K562 (cell line): ENCODE data around the gene METTL22. TPM values are rescaled to one million over a fixed set of nuclear protein-coding genes. Genes with fewer than 3 reads are reported as not detected.

Experiments
- CHCHD3 ChIP-seq: fragments of 250-450 bp; sonication (Bioruptor Pico); IDR thresholded peaks from 2 replicates; pipeline ENCODE4 v2.1.2; 2022; ENCODE audit warnings: mild to moderate bottlenecking
- CUX1 ChIP-seq: fragments of 200-800 bp; sonication (Bioruptor generic); IDR thresholded peaks from 2 replicates; pipeline ENCODE4 v1.6.1; 2016; ENCODE audit warnings: missing genetic modification characterization, missing compliant biosample characterization
- DNMT1 ChIP-seq: fragments of 450-650 bp; IDR thresholded peaks from 2 replicates; pipeline ENCODE4 v1.6.1; 2016; ENCODE audit warnings: antibody characterized with exemption, mild to moderate bottlenecking
- EHMT2 ChIP-seq: fragments of 450-650 bp; IDR thresholded peaks from 2 replicates; pipeline ENCODE4 v1.6.1; 2018; ENCODE audit warnings: antibody characterized with exemption
- FOXP4 ChIP-seq: sonication (generic); formaldehyde crosslinking; IDR thresholded peaks from 2 replicates; pipeline ENCODE4 v1.8.0; 2022; ENCODE audit warnings: mild to moderate bottlenecking, missing genetic modification reagents, borderline replicate concordance
- GABPB1 ChIP-seq: sonication (generic); formaldehyde crosslinking; IDR thresholded peaks from 2 replicates; pipeline ENCODE4 v1.8.0; 2022; ENCODE audit warnings: mild to moderate bottlenecking, missing genetic modification reagents
- MYNN ChIP-seq, 2 experiments: sonication (generic); formaldehyde crosslinking in 1 of 2; IDR thresholded peaks; 2 replicates each; pipeline versions ENCODE4 v1.5.0 to v1.6.1; 2016 to 2020; ENCODE audit warnings: antibody characterized with exemption in 1 of 2, missing genetic modification reagents in 1 of 2
- NCOA6 ChIP-seq: fragments of 450-650 bp; IDR thresholded peaks from 2 replicates; pipeline ENCODE4 v1.6.1; 2017; ENCODE audit warnings: mild to moderate bottlenecking
- NFXL1 ChIP-seq: fragments of 450-650 bp; formaldehyde crosslinking; IDR thresholded peaks from 2 replicates; pipeline ENCODE4 v1.4.0; 2021; ENCODE audit warnings: mild to moderate bottlenecking
- PYGO2 ChIP-seq: fragments of 450-650 bp; IDR thresholded peaks from 2 replicates; pipeline ENCODE4 v1.6.1; 2016; ENCODE audit warnings: mild to moderate bottlenecking, missing genetic modification characterization, moderate library complexity, missing compliant biosample characterization
- SP2 ChIP-seq: IDR thresholded peaks from 2 replicates; pipeline ENCODE4 v1.6.1; 2011; ENCODE audit warnings: mild to moderate bottlenecking, low read depth, low read length, moderate library complexity; ENCODE audit not compliant: poor library complexity, severe bottlenecking; ENCODE audit errors: extremely low read depth
- SRSF3 ChIP-seq: fragments of 200-400 bp; formaldehyde crosslinking; IDR thresholded peaks from 2 replicates; pipeline ENCODE4 v1.6.1; 2016; ENCODE audit warnings: mild to moderate bottlenecking, low read length, moderate library complexity; ENCODE audit not compliant: insufficient read depth
- TAL1 ChIP-seq: fragments of 450-650 bp; IDR thresholded peaks from 2 replicates; pipeline ENCODE4 v1.6.1; 2016; ENCODE audit warnings: mild to moderate bottlenecking
- TCF3 ChIP-seq: sonication (generic); formaldehyde crosslinking; IDR thresholded peaks from 2 replicates; pipeline ENCODE4 v1.4.0; 2020; ENCODE audit warnings: mild to moderate bottlenecking, missing genetic modification reagents
- TFAM ChIP-seq: fragments of 250-450 bp; sonication (Bioruptor Pico); conservative IDR thresholded peaks from 2 replicates; pipeline ENCODE4 v1.5.0; 2021; ENCODE audit warnings: mild to moderate bottlenecking, moderate library complexity
- WHSC1 ChIP-seq: IDR thresholded peaks from one replicate; pipeline ENCODE4 v1.6.1; 2012; ENCODE audit warnings: low read length, control low read depth, inconsistent platforms
- ZNF253 ChIP-seq: fragments of 250-450 bp; sonication (Bioruptor Pico); conservative IDR thresholded peaks from 2 replicates; pipeline ENCODE4 v1.6.1; 2021; ENCODE audit warnings: mild to moderate bottlenecking
- ZSCAN32 ChIP-seq: fragments of 450-650 bp; formaldehyde crosslinking; IDR thresholded peaks from 2 replicates; pipeline ENCODE4 v1.4.0; 2020; ENCODE audit warnings: mild to moderate bottlenecking, moderate library complexity
- polyA plus RNA-seq, 8 experiments: library from polyadenylated mRNA; depleted of rRNA in 4 of 8; stranded (reverse) in 5 of 8; unstranded in 3 of 8; fragments of >200 nt; fragmentation: Nextera tagmentation in 2 of 8; fragmentation: Illumina TruSeq in 1 of 8; extraction: Ambion mirVana in 2 of 8; extraction: Trizol in 1 of 8; gene quantifications; 2 replicates each; pipeline versions ENCODE4 v1.2.1 to v1.2.3, GENCODE V29; 2011 to 2014; ENCODE audit warnings: inconsistent platforms in 1 of 8, missing spikeins in 1 of 8
- total RNA-seq, 7 experiments: library from RNA; depleted of rRNA in 6 of 7; stranded (reverse); fragments of >200 nt in 6 of 7; fragmentation: Illumina TruSeq in 2 of 7; extraction: Trizol in 2 of 7; gene quantifications; 2 replicates each; pipeline versions ENCODE4 v1.2.1 to v1.2.3, GENCODE V29; 2011 to 2021; ENCODE audit warnings: low replicate concordance in 1 of 7
- TF ChIP-seq, protein P1 (sequence below): fragments of 250-450 bp; sonication (Bioruptor Pico); IDR thresholded peaks from 2 replicates; pipeline ENCODE4 v1.8.0; 2021; ENCODE audit warnings: moderate library complexity, mild to moderate bottlenecking, inconsistent platforms
- TF ChIP-seq, protein P2 (sequence below): fragments of 450-650 bp; conservative IDR thresholded peaks from 2 replicates; pipeline ENCODE4 v1.6.1; 2016; ENCODE audit warnings: missing genetic modification characterization, low read depth, mild to moderate bottlenecking, missing compliant biosample characterization, moderate library complexity
- TF ChIP-seq, protein P3 (sequence below), 2 experiments: fragments of 450-650 bp in 1 of 2; sonication (generic) in 1 of 2; formaldehyde crosslinking; conservative IDR thresholded peaks; 2 replicates each; pipeline versions ENCODE4 v1.4.0 to v1.8.1; 2020 to 2022; ENCODE audit warnings: mild to moderate bottlenecking in 1 of 2, missing genetic modification reagents in 1 of 2

METTL22 gene
- total and polyA plus RNA-seq, 9 of the 15 experiments (the other 6 are each of a cell fraction or from before 2014, with no cell fraction given), result 6.9 to 33.2 (median 18.5) TPM

DNA sequence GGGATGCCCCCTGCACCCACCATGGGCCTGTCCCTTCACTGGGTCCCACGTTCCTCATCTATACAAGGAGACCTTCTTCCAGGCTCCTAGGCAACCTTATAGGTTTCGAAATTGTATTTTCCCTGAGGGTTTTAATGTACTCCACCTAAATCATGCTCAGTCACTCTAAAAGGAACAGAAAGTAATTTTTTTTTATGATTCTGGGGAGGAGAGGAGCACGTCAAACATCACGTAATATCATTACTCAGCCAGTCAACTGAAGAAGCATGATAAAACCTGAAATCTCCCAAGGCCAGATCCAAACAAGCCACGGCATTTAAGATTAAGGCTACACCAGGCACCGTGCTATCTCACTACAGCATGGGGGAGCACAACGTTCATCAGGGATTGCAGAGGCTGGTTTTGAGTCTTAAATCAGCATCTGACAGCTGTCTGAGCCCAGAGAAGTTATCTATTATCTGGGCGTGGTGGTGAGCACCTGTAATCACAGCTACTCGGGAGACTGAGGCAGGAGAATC is 27.3 kb upstream of the METTL22 start (continued):
- no peak for TF ChIP-seq WHSC1
- TF ChIP-seq MYNN (IDR thresholded peaks at IDR 0.05), result no peak
- no peak for TF ChIP-seq MYNN (CRISPR knock-in tag; IDR thresholded peaks at IDR 0.05)
- no peak for TF ChIP-seq SRSF3
- no peak for TF ChIP-seq EHMT2
- TF ChIP-seq CHCHD3, result no peak
- 0 out of 2 replicates have a peak, but pooled peaks have one; percentile 35 for TF ChIP-seq PYGO2 (tag)
- TF ChIP-seq, protein P1, sequence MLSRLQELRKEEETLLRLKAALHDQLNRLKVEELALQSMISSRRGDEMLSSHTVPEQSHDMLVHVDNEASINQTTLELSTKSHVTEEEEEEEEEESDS (CRISPR knock-in tag), result no peak
- TF ChIP-seq GABPB1 (CRISPR knock-in tag), result no peak
- TF ChIP-seq ZSCAN32 (CRISPR knock-in tag), result no peak
- TF ChIP-seq, protein P2, sequence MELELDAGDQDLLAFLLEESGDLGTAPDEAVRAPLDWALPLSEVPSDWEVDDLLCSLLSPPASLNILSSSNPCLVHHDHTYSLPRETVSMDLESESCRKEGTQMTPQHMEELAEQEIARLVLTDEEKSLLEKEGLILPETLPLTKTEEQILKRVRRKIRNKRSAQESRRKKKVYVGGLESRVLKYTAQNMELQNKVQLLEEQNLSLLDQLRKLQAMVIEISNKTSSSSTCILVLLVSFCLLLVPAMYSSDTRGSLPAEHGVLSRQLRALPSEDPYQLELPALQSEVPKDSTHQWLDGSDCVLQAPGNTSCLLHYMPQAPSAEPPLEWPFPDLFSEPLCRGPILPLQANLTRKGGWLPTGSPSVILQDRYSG (tag), result no peak
- TF ChIP-seq SP2, result no peak
- no peak for TF ChIP-seq NFXL1
- no peak for TF ChIP-seq DNMT1
- TF ChIP-seq NCOA6, result no peak
- TF ChIP-seq TCF3 (CRISPR knock-in tag), result peak; percentile 96
- TF ChIP-seq TFAM (CRISPR knock-in tag), result no peak
- no peak for TF ChIP-seq FOXP4 (CRISPR knock-in tag)
- no peak for TF ChIP-seq CUX1 (CRISPR knock-in tag)
- no peak for TF ChIP-seq ZNF253 (CRISPR knock-in tag)
- TF ChIP-seq TAL1, result peak; percentile 98
- TF ChIP-seq, protein P3, sequence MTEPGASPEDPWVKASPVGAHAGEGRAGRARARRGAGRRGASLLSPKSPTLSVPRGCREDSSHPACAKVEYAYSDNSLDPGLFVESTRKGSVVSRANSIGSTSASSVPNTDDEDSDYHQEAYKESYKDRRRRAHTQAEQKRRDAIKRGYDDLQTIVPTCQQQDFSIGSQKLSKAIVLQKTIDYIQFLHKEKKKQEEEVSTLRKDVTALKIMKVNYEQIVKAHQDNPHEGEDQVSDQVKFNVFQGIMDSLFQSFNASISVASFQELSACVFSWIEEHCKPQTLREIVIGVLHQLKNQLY (CRISPR knock-in tag; conservative IDR thresholded peaks at IDR 0.05), result no peak
